AG09309 (cell line): ENCODE measurements around the gene CA10.

Source experiments
- DNase-seq: peaks from one replicate; pipeline ENCODE4 v3.0.0-alpha.2; 2010; ENCODE audit warnings: low read depth
- H3K4me3 ChIP-seq: 2 replicates; pipeline ENCODE4 v1.5.1; 2011; ENCODE audit warnings: mild to moderate bottlenecking, low read depth, low read length, moderate library complexity; ENCODE audit not compliant: control insufficient read depth
- CTCF ChIP-seq: IDR thresholded peaks from 2 replicates; pipeline ENCODE4 v1.5.1; 2011; ENCODE audit warnings: mild to moderate bottlenecking, low read depth, low read length, inconsistent platforms; ENCODE audit not compliant: insufficient read depth, control insufficient read depth; ENCODE audit errors: missing control alignments

Gene CA10

GRCh38 chr17:52147431-52147830 lies 11.1 kb downstream of the CA10 start:
- no peak overlapping the region for H3K4me3 ChIP-seq
- DNase-seq, result no peak
- TF ChIP-seq CTCF, result no peak

GRCh38 chr17:52145476-52145875 lies 13.0 kb downstream of the CA10 start:
- no peak for DNase-seq
- TF ChIP-seq CTCF, result no peak
- no peak overlapping the region for H3K4me3 ChIP-seq

- no peak overlapping the region for H3K4me3 ChIP-seq
- no peak for DNase-seq
- no peak for TF ChIP-seq CTCF
These were observed 15.0 kb downstream of the CA10 start for GRCh38 chr17:52143542-52143941.

GRCh38 chr17:52140601-52141000 lies 17.9 kb downstream of the CA10 start:
- no peak for TF ChIP-seq CTCF
- H3K4me3 ChIP-seq, result no peak overlapping the region
- no peak for DNase-seq

GRCh38 chr17:52138752-52139151 lies 19.8 kb downstream of the CA10 start:
- DNase-seq, result no peak
- H3K4me3 ChIP-seq, result no peak overlapping the region
- TF ChIP-seq CTCF, result no peak

- TF ChIP-seq CTCF, result no peak
- no peak overlapping the region for H3K4me3 ChIP-seq
- no peak for DNase-seq
These were observed 20.2 kb downstream of the CA10 start for GRCh38 chr17:52138350-52138749.

- H3K4me3 ChIP-seq, result no peak overlapping the region
- no peak for DNase-seq
- no peak for TF ChIP-seq CTCF
These were observed 22.3 kb downstream of the CA10 start for GRCh38 chr17:52136166-52136565.
